Frontal cortex (tissue), 4 donors: ENCODE results near the gene SMIM8. TPM values are rescaled to one million over a fixed set of nuclear protein-coding genes. Genes with fewer than 3 reads are reported as not detected.

Experiments used
- DNase-seq, 2 donors: peaks; one replicate each; pipeline ENCODE4 v3.0.0; 2012; ENCODE audit warnings: low spot score in 2 of 2
- FAIRE-seq: peaks from 2 replicates; lab custom pipeline; 2012; peaks lifted over from hg19 to GRCh38; lab: Jason Lieb, UNC
- total RNA-seq: library from RNA; depleted of rRNA; stranded (reverse); fragments of >200 nt; gene quantifications from one replicate; pipeline ENCODE4 v1.2.3, GENCODE V29; 2014
- donor health status: control.
- donor health status: control.
- donor health status: control.

Gene SMIM8
- total RNA-seq, 1 donor from 2014 or later = 29.8 TPM

DNA sequence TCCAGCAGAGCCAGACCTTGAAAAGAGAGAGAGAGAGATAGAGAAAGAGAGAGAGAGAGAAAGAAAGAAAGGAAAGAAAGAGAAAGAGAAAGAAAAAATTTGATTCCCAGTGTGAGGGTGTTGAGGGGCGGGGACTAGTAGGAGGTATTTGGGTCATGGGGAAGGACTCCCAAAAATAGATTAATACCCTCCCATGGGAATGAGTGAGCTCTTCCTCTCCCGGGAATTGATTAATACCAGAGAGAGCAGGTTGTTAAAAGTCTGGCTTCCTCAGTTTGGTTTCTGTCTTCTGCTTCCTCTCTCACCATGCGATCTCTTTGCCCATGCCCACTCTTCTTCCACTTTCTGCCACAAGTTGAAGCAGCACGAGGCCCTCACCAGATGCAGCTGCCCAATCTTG, 56.6 kb downstream of the SMIM8 start:
- FAIRE-seq (no peak), DNase-seq (no peak)

DNA sequence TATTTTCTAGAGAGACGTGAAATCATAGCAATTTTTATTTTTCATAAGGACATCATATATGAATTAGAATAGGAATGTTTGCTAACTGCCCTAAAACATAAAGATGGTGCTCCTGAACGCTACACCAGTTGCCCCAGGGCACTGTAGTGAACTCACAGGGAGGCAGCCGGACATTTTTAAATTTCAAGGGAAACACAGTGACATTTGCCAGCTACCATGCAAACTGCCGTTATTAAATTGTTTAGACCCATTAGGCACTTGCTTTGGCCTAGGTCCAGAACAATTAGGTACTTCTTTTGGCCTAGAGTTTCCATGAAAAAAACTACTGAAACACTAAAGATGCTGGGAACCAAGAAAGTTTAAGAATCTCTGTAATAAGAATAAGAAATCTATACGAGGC, 60.5 kb downstream of the SMIM8 start:
- DNase-seq (no peak), FAIRE-seq (no peak)

DNA sequence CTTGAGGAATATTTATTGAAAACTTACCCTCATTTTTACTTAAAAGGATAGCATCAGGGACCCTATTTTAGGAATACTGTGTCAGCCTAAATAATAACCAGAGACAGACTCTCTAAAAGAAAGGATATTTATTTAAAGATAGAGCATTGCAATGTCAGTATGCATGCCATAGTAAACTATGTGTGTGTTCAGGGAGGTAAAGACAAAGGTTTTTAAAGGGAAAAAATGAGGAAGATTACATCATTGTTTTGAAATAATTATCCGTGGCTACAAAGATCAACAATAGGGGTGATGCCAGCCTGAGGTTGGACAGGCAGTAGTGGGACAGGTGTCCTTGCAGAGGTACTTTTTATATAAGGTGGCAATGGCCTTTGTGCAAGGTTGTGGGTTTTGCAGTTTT, 61.6 kb downstream of the SMIM8 start:
- no peak for DNase-seq
- FAIRE-seq = no peak

DNA sequence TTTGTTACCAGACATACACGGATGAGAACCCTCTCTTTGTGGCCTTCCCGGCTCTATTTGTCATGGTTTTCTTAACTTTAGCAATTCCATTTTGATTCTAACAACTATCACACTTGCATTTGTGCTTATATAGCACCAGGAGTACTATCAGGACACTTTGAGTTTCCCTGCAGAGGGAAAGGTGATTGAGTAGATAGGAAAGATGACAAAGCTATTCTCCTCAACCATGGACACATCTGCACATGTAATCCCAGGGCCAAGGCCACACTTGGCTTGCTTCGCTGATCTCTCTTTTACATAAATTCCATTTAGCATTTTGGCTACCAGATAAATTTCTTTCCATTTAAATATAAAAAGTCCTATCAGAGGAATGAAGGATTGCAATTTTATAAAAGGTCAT, 62.1 kb downstream of the SMIM8 start:
- FAIRE-seq = no peak
- DNase-seq = no peak

- FAIRE-seq (no peak), DNase-seq (no peak)
Observed at GRCh38 chr6:87391334-87391733, 68.9 kb downstream of the SMIM8 start.

Other genes with a start within 250 kb of the SMIM8 start
- not detected for gene CGA, start 227.5 kb upstream of the SMIM8 start, total RNA-seq
- gene ZNF292, start 167.0 kb upstream of the SMIM8 start, total RNA-seq = 124 TPM
- gene GJB7, start 6.7 kb downstream of the SMIM8 start, total RNA-seq = not detected
- gene C6orf163, start 22.2 kb downstream of the SMIM8 start, total RNA-seq = 4.9 TPM
- gene CFAP206, start 85.4 kb downstream of the SMIM8 start, total RNA-seq = 2.0 TPM
- 24.9 TPM for gene SLC35A1, start 150.4 kb downstream of the SMIM8 start, total RNA-seq